Panc1 (cell line): Measurements from ENCODE around the gene CCDC85C. TPM values are rescaled to one million over a fixed set of nuclear protein-coding genes. Genes with fewer than 3 reads are reported as not detected.

Experiments
- ATAC-seq: fragments of 200-7000 bp; cut with Tn5 transposase; 2 replicates; pipeline ENCODE4 v1.9.1; 2020; ENCODE audit warnings: mild to moderate bottlenecking, moderate library complexity
- BruUV-seq: library from RNA; stranded (reverse); fragments of 400-500 nt; replicated peaks from 2 replicates; lab custom pipeline; 2021; lab: Mats Ljungman, UMichigan
- CTCF ChIA-PET: fragments of 300-600 bp; sonication (Branson Sonifier 250); formaldehyde crosslinking; loops from one replicate; lab custom pipeline; 2022; ENCODE audit warnings: antibody characterized with exemption; lab: Charles Lee
- POLR2A ChIA-PET: fragments of 300-600 bp; sonication (Branson Sonifier 250); formaldehyde crosslinking; loops from one replicate; lab custom pipeline; 2022; ENCODE audit warnings: antibody characterized with exemption; lab: Charles Lee
- DNase-seq: peaks from one replicate; pipeline ENCODE4 v3.0.0-alpha.2; 2010; ENCODE audit warnings: low read depth, low spot score
- H3K27ac ChIP-seq: 2 replicates; pipeline ENCODE4 v1.5.1; 2011; ENCODE audit warnings: mild to moderate bottlenecking, low read length, inconsistent platforms
- H3K27me3 ChIP-seq: fragments of 200-500 bp; sonication (Bioruptor generic); 2 replicates; pipeline ENCODE4 v1.6.0; 2014; ENCODE audit warnings: low read length, inconsistent platforms; ENCODE audit not compliant: control insufficient read depth, insufficient read depth
- H3K36me3 ChIP-seq: fragments of 200-500 bp; sonication (Bioruptor generic); 2 replicates; pipeline ENCODE4 v1.5.1; 2014; ENCODE audit warnings: inconsistent platforms, mild to moderate bottlenecking, low read length, moderate library complexity; ENCODE audit not compliant: control insufficient read depth, insufficient read depth
- H3K4me1 ChIP-seq: 2 replicates; pipeline ENCODE4 v1.5.1; 2011; ENCODE audit warnings: inconsistent platforms, mild to moderate bottlenecking, low read length, moderate library complexity; ENCODE audit not compliant: control insufficient read depth, insufficient read depth
- H3K4me3 ChIP-seq, 2 experiments: 2 replicates each; pipeline ENCODE4 v1.5.1; 2011 to 2012; ENCODE audit warnings: low read depth in 2 of 2, low read length in 2 of 2, mild to moderate bottlenecking in 2 of 2, inconsistent platforms in 1 of 2, moderate library complexity in 1 of 2
- H3K9me3 ChIP-seq: fragments of 200-500 bp; sonication (Bioruptor generic); 2 replicates; pipeline ENCODE4 v1.5.1; 2014; ENCODE audit warnings: low read depth, mild to moderate bottlenecking, inconsistent platforms, low read length, moderate library complexity; ENCODE audit not compliant: control insufficient read depth, insufficient read depth
- CTCF ChIP-seq: fragments of 450-650 bp; IDR thresholded peaks from 2 replicates; pipeline ENCODE4 v1.5.1; 2017; ENCODE audit warnings: mild to moderate bottlenecking
- POLR2AphosphoS5 ChIP-seq: IDR thresholded peaks from 2 replicates; pipeline ENCODE4 v1.6.1; 2012; ENCODE audit warnings: mild to moderate bottlenecking, low read depth, low read length, moderate library complexity
- REST ChIP-seq, 2 experiments: IDR thresholded peaks; 2 replicates each; pipeline ENCODE4 v1.6.1; 2011 to 2012; ENCODE audit warnings: low read depth in 2 of 2, control low read depth in 1 of 2, low read length in 1 of 2, mild to moderate bottlenecking in 1 of 2, moderate library complexity in 1 of 2; ENCODE audit not compliant: insufficient read depth in 1 of 2
- SIN3A ChIP-seq: IDR thresholded peaks from 2 replicates; pipeline ENCODE4 v1.6.1; 2012; ENCODE audit warnings: low read depth, mild to moderate bottlenecking, low read length, moderate library complexity, borderline replicate concordance; ENCODE audit not compliant: insufficient read depth
- TCF7L2 ChIP-seq: IDR thresholded peaks from 2 replicates; pipeline ENCODE4 v1.6.1; 2011; ENCODE audit warnings: mild to moderate bottlenecking, low read depth, low read length, inconsistent platforms
- in situ Hi-C: cut with HindIII; loops from 2 replicates; pipeline ENCODE4 v1.10.0; 2016; ENCODE audit warnings: low sequenced_read_pairs, low pct_unique_long_range_greater_than_20kb
- intact Hi-C: fragments of 100-400 bp; cut with micrococcal nuclease; formaldehyde crosslinking; loops from one replicate; pipeline ENCODE4 v1.10.0; 2022; ENCODE audit not compliant: unreplicated experiment
- total RNA-seq: library from RNA; stranded (reverse); gene quantifications from one replicate; pipeline ENCODE4 v1.2.1, GENCODE V29; 2021; ENCODE audit not compliant: unreplicated experiment

Gene CCDC85C
- total RNA-seq, 1 experiment from 2014 or later: 96.6 TPM

GRCh38 chr14:99538275-99538674 is 65.7 kb downstream of the CCDC85C start:
- peak; percentile 51; the same call in 1 of the 2 replicates for ATAC-seq
- POLR2A ChIA-PET: no interaction called here
- H3K36me3 ChIP-seq: no peaks in the 10 kb centered on the region
- intact Hi-C loops (no loop called here), in situ Hi-C loops (no loop called here)
- no peaks in the 10 kb centered on the region for H3K27me3 ChIP-seq
- DNase-seq: no peak
- no TSS peak for BruUV-seq
- CTCF ChIA-PET: interaction anchor here (0.6 kb wide), 1 partner anchor 14 kb away, joined by 3 read pairs; no protein-coding TSS in a partner anchor
- H3K27ac ChIP-seq: peak overlapping the region; percentile 69
- no peak for TF ChIP-seq TCF7L2
- no peak for TF ChIP-seq SIN3A
- no peak for TF ChIP-seq POLR2AphosphoS5
- no peak; the same call in 1 of the 2 replicates for TF ChIP-seq CTCF
- TF ChIP-seq REST (IDR thresholded peaks at IDR 0.05; ENCODE audit: insufficient read depth in 1 of 2, low read depth in 2 of 2, low read length in 1 of 2): no peak
- H3K4me1 ChIP-seq: peaks cover 72% of the 10 kb centered on the region
- H3K4me3 ChIP-seq: no peak overlapping the region
- H3K9me3 ChIP-seq: no peaks in the 10 kb centered on the region

GRCh38 chr14:99537399-99537798 is 66.6 kb downstream of the CCDC85C start:
- in situ Hi-C loops (no loop called here), intact Hi-C loops (no loop called here)
- TF ChIP-seq TCF7L2 (no peak), CTCF (no peak), REST (IDR thresholded peaks at IDR 0.05; ENCODE audit: insufficient read depth in 1 of 2, low read depth in 2 of 2, low read length in 1 of 2) (no peak)
- H3K4me3 ChIP-seq: no peak overlapping the region
- peak overlapping the region; percentile 69 for H3K27ac ChIP-seq
- ATAC-seq (peak; percentile 85), DNase-seq (no peak)
- no peaks in the 10 kb centered on the region for H3K9me3 ChIP-seq
- CTCF ChIA-PET: no interaction called here
- H3K4me1 ChIP-seq: peaks cover 63% of the 10 kb centered on the region
- POLR2A ChIA-PET: no interaction called here
- no TSS peak for BruUV-seq
- H3K36me3 ChIP-seq: no peaks in the 10 kb centered on the region
- H3K27me3 ChIP-seq: no peaks in the 10 kb centered on the region
